IPS-18a (cell line): ENCODE data around the gene RPS28.
"Not testable (repeated sequence)": the region's sequence is repeated elsewhere in the genome, so short reads cannot be mapped to it uniquely, and the experiment has no call there.

ENCODE experiments used
- H3K27ac ChIP-seq: one replicate; pipeline ENCODE4 v1.5.1; 2013; ENCODE audit warnings: low read length
- H3K27me3 ChIP-seq: one replicate; pipeline ENCODE4 v1.6.1; 2013; ENCODE audit warnings: mild to moderate bottlenecking, low read length; ENCODE audit not compliant: control insufficient read depth, insufficient read depth
- H3K36me3 ChIP-seq: one replicate; pipeline ENCODE4 v1.6.1; 2013; ENCODE audit warnings: low read depth, low read length; ENCODE audit not compliant: control insufficient read depth
- H3K4me1 ChIP-seq: one replicate; pipeline ENCODE4 v1.6.1; 2013; ENCODE audit warnings: low read depth, low read length; ENCODE audit not compliant: control insufficient read depth
- H3K4me3 ChIP-seq: one replicate; pipeline ENCODE4 v1.5.1; 2013; ENCODE audit warnings: low read length
- H3K9ac ChIP-seq: one replicate; pipeline ENCODE4 v1.6.1; 2013; ENCODE audit warnings: mild to moderate bottlenecking, low read length, moderate library complexity
- H3K9me3 ChIP-seq: one replicate; pipeline ENCODE4 v1.6.1; 2013; ENCODE audit warnings: low read depth, low read length; ENCODE audit not compliant: control insufficient read depth

Gene RPS28

DNA sequence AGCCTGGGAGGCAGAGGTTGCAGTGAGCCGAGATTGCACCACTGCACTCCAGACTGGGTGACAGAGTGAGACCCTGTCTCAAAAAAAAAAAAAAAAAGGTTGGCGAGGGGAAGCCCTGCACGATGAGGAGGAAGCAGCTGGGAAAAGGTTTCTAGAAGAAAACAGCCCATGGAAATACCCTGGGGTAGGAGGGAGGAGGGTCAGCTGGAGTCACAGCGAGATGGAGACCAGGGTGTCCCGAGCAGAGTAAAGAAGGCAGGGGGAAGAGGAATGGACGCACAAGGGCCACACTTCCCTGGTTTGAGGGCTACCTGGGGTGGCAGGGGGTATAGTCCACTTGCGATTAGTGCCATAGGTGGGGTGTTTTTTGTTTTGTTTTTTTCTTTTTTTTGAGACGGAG lies 15.4 kb downstream of the RPS28 start:
- no peaks in the 10 kb centered on the region for H3K4me1 ChIP-seq
- no peaks in the 10 kb centered on the region for H3K9me3 ChIP-seq
- H3K27me3 ChIP-seq: peaks cover 63% of the 10 kb centered on the region
- no peak overlapping the region for H3K4me3 ChIP-seq
- H3K9ac ChIP-seq: no peak overlapping the region
- no peak overlapping the region for H3K27ac ChIP-seq
- no peaks in the 10 kb centered on the region for H3K36me3 ChIP-seq

DNA sequence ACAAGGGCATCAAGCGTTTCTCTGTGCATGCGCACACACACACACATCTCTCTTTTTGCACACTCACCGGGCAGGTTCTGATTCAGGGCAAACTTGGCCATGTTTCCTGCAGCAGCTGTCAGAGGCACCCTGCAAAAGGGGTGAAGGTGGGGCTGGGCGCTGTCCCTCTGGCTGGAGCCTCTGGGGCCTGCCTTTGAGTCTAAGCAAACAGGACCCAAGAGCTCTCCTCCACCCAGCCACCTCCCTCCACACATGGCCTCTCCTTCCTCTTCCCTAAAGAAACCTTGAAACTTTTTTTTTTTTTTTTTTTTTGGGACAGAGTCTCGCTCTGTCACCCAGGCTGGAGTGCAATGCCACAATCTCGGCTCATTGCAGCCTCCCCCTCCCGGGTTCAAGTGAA lies 16.4 kb downstream of the RPS28 start:
- Histone ChIP-seq H3K9me3 (no peaks in the 10 kb centered on the region), H3K27ac (no peak overlapping the region), H3K27me3 (peaks cover 64% of the 10 kb centered on the region), H3K9ac (no peak overlapping the region), H3K36me3 (no peaks in the 10 kb centered on the region), H3K4me1 (no peaks in the 10 kb centered on the region), H3K4me3 (no peak overlapping the region)

DNA sequence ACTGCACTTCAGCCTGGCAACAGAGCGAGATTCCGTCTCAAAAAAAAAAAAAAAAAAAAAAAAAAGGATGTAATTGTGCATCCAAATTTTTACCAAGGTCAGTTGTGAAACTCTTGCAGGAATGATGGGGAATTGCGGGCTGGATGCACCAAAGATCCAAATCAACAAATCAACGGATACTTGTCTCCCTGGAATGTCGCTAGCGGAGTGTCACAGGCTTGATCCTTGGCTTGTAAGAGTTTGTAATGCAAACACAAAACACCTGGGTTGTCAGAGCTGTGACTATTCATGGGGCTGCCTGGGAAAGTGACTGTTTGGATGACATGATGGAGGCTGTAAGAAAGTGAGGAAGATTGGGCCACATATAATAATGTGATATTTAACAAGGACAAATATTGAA lies 17.5 kb downstream of the RPS28 start:
- Histone ChIP-seq H3K9me3 (no peaks in the 10 kb centered on the region), H3K36me3 (no peaks in the 10 kb centered on the region), H3K4me3 (no peak overlapping the region), H3K9ac (no peak overlapping the region), H3K27ac (no peak overlapping the region), H3K27me3 (peaks cover 63% of the 10 kb centered on the region), H3K4me1 (no peaks in the 10 kb centered on the region)

DNA sequence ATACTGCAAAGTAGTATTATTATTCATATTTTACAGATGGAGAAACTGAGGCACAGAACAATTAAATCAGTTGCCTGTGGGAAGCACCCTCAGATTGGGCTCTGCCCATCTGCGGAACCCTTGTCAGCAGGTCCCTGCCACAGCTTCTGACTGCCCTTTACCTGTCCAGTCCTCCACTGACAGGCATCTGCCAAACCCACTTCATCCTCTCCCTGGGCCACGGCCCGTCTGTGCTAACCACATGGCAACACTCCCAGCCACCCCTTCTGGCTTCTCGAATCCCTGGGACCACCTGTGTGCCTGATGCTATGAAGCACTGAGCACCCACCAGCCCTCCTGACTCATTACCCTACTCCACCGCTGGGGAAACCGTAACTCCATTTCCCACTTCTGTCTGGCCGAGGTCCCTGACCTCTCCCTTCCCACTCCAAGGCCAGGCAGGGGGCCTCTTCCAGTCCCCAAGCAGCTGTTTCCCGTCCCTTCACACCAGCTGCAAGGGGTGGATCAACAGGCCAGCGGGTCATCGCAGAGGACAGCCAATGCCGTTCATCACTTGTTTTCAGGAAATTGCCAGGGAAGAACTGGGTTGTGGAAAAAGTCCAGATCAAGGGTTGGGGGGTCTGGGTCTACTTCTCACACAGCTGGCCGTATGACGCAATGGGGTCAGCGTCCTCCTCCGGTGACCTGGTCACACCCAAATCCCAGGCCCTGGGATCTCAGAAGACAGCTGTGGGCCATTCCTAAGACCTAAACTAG lies 19.2 kb downstream of the RPS28 start:
- Histone ChIP-seq H3K4me1 (no peaks in the 10 kb centered on the region), H3K27ac (no peak overlapping the region), H3K27me3 (peaks cover 55% of the 10 kb centered on the region), H3K9me3 (no peaks in the 10 kb centered on the region), H3K4me3 (no peak overlapping the region), H3K36me3 (no peaks in the 10 kb centered on the region), H3K9ac (no peak overlapping the region)

DNA sequence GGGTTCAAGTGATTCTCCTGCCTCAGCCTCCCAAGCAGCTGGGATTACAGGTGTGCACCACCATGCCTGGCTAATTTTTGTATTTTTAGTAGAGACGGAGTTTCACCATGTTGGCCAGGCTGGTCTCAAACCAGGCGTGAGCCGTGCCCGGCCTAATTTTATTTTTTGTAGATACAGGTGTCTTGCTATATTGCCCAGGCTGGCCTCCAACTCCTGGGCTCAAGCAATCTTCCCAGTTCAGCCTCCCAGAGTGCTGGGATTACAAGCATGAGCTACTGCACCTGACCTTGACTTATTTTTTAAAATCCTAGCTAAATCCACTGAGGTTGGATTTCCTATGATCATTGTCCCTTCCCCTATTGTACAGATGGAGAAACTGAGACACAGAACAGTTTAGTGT lies 20.2 kb downstream of the RPS28 start:
- peaks cover 45% of the 10 kb centered on the region for H3K27me3 ChIP-seq
- not testable (repeated sequence) for H3K36me3 ChIP-seq, H3K4me1 ChIP-seq, H3K9me3 ChIP-seq, H3K4me3 ChIP-seq, H3K9ac ChIP-seq, H3K27ac ChIP-seq

DNA sequence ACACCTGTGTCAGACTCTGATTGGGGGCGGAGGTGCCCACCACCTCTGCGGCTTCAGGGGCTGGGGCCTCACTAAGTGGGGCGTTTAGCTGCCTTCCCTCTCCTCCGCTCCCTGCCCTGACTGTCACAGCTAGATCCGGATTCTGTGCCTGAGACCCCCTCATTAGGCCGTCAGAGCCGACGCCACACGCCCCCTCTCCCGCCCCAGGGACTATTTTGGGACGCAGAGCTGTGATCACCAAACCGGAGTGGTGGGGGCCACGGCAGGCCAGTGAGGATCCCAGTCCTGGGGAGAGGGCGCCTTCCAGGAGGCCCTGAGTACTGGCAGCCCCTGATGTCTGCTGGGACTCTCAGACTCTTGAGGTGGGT lies 21.0 kb downstream of the RPS28 start:
- Histone ChIP-seq H3K9me3 (no peaks in the 10 kb centered on the region), H3K4me1 (no peaks in the 10 kb centered on the region), H3K4me3 (no peak overlapping the region), H3K36me3 (no peaks in the 10 kb centered on the region), H3K27me3 (peaks cover 40% of the 10 kb centered on the region), H3K9ac (no peak overlapping the region), H3K27ac (no peak overlapping the region)

DNA sequence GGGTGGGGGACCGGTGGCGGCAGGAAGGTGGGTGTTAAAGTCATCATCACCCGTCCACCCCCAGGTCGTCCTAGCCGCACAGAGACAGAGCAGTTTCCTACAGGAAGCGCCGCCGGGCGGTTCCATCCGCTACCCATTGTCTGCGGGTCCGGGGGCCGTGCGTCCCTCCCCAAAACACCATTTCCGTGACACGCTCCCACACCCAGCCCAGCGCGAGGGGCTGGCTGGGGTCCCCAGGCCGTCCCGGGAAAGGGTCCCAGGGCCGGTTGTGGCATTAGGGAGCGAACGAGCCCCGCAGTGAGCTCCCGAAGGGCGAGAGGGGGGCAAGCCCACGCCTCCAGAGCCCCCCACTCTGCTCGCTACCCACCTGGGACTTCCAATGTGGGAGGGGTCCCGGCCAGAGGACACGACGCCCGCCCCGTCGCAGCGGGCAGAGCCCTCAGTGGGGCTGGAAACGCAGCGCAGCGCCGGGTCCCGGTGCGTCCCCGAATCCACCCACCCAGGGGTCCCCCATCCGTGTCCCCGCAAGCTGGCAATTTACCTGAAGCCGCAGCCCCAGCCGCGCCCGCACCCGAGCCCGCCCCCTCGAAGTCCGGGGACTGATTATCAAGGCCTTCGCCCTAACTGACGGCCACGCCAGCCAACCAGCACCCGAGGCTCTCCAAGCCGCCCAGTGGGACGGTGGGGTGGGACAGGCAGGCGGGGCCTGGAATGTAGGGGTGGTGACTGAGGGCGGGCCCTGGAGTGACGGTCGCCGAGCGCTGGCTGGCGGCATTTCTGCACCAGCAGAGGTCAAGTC lies 21.6 kb downstream of the RPS28 start, which contains the start of gene KANK3:
Gene KANK3, minus strand, starts transcription at position 579 of the 799 bp plus-strand sequence. CDS start 5,434 bp downstream, outside the sequence.
- Histone ChIP-seq H3K4me1 (no peaks in the 10 kb centered on the region), H3K36me3 (no peaks in the 10 kb centered on the region), H3K27me3 (peaks cover 40% of the 10 kb centered on the region), H3K9ac (no peak within 1 kb of the TSS), H3K4me3 (peak within 1 kb of the TSS; percentile 67), H3K9me3 (no peaks in the 10 kb centered on the region), H3K27ac (no peak within 1 kb of the TSS)

DNA sequence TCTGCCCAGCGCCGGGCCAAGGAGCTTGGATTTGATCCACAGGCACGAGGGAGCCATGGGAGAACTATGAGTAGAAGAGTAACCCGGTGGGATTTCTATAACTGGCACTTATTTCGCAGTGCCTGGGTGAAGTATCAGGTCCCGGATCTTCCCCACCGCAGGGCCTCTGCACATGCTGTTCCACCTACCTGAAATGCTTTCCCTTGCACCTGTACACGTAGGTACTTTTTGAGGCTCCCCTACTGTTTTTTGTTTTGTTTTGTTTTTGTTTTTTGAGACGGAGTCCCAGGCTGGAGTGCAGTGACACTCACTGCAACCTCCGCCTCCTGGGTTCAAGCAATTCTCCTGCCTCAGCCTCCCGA lies 22.2 kb downstream of the RPS28 start:
- Histone ChIP-seq H3K9me3 (no peaks in the 10 kb centered on the region), H3K27ac (no peak overlapping the region), H3K36me3 (no peaks in the 10 kb centered on the region), H3K9ac (no peak overlapping the region), H3K27me3 (peaks cover 40% of the 10 kb centered on the region), H3K4me1 (no peaks in the 10 kb centered on the region), H3K4me3 (no peak overlapping the region)

DNA sequence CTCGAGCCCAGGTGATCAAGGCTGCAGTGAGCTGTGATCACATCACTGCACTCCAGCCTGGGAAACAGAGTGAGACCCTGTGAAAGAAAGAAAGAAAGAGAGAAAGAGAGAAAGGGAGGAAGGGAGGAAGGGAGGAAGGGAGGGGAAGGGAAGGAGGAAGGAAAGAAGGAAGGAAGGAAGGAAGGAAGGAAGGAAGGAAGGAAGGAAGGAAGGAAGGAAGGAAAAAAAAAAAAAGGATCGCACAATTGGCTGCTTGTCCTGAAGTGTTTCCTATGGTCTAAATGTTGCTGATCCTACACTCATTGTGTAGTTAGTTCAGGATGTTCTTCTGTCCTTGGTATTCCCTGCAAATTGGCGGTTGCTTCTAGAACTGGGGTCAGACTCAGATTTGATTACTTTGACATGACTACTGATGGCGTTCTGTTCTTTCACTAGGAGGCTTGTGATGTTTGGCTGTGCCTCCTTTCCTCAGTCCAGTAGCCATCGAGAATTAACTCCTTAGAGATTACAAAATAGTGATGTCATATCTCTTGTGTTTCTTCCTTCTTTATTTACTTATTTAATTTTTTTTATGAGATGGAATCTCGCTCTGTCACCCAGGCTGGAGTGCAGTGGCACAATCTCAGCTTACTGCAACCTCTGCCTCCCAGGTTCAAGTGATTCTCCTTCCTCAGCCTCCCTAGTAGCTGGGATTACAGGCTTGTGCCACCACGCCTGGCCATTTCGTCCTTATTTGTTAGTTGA lies 28.5 kb downstream of the RPS28 start:
- not testable (repeated sequence) for H3K4me1 ChIP-seq, H3K9ac ChIP-seq, H3K27ac ChIP-seq

DNA sequence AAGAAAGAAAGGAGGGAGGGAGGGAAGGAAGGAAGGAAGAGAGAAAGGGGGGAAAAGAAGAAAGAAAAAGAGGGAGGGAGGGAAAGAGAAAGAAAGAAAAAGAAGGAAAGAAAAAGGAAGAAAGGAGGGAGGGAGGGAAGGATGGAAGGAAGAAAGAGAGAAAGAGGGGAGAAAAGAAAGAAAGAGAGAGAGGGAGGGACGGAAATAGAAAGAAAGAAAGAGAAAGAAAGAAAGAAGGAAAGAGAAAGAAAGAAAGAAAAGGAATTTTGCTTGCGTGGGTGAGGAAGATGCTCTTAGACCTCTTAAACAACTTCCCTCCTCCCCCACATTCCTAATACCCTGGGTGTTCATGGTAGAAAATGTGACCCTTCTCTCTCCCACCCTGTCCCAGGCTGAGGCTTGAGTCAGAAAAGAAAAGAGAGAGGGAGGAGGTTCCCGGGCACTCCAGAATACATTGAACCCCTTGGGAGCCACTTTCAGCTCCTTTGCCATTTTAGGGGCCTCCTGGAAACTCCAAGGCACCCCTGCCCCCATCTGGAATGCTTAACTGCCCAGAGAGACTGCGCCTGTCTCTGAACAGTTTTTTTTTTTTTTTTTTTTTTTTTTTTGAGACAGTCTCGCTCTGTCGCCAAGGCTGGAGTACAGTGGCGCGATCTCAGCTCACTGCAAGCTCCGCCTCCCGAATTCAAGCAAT lies 31.0 kb downstream of the RPS28 start:
- Histone ChIP-seq H3K4me3 (peak overlapping the region; percentile 35), H3K27ac (no peak overlapping the region), H3K36me3 (no peaks in the 10 kb centered on the region), H3K4me1 (peaks cover 5% of the 10 kb centered on the region), H3K9ac (no peak overlapping the region), H3K9me3 (no peaks in the 10 kb centered on the region), H3K27me3 (no peaks in the 10 kb centered on the region)

More for the DNA sequence above, 28.5 kb downstream of the RPS28 start:
- not testable (repeated sequence) for H3K9me3 ChIP-seq, H3K4me3 ChIP-seq, H3K36me3 ChIP-seq, H3K27me3 ChIP-seq

DNA sequence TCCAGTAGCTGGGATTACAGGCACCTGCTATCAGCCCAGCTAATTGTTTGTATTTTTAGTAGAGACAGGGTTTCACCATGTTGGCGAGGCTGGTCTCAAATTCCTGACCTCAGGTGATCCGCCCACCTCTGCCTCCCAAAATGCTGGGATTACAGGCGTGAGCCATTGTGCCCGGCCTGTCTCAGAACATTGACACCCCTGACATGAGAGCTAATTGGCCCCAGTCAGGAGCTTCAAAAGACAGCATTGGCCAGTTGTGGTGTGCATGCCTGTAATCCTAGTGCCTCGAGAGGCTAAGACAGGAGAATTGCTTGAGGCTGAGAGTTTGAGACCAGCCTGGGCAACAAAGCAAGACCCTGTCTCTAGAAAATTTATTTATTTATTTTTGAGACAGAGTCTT lies 31.5 kb downstream of the RPS28 start:
- H3K27me3 ChIP-seq, H3K4me1 ChIP-seq, H3K9ac ChIP-seq, H3K9me3 ChIP-seq, H3K36me3 ChIP-seq, H3K27ac ChIP-seq: not testable (repeated sequence)
- peak overlapping the region; percentile 35 for H3K4me3 ChIP-seq
